Renal cortical epithelial cell (primary cell): ENCODE results near the gene HOXD13. TPM values are rescaled to one million over a fixed set of nuclear protein-coding genes. Genes with fewer than 3 reads are reported as not detected.

ENCODE experiments used
- DNase-seq: peaks from one replicate; pipeline ENCODE4 v3.0.0-alpha.2; 2011; ENCODE audit warnings: low read depth
- total RNA-seq: library from RNA; depleted of rRNA; stranded (reverse); fragments of >200 nt; gene quantifications from 2 replicates; pipeline ENCODE4 v1.2.3, GENCODE V29; 2014

Gene HOXD13
- total RNA-seq, 1 donor from 2014 or later, result not detected

DNA sequence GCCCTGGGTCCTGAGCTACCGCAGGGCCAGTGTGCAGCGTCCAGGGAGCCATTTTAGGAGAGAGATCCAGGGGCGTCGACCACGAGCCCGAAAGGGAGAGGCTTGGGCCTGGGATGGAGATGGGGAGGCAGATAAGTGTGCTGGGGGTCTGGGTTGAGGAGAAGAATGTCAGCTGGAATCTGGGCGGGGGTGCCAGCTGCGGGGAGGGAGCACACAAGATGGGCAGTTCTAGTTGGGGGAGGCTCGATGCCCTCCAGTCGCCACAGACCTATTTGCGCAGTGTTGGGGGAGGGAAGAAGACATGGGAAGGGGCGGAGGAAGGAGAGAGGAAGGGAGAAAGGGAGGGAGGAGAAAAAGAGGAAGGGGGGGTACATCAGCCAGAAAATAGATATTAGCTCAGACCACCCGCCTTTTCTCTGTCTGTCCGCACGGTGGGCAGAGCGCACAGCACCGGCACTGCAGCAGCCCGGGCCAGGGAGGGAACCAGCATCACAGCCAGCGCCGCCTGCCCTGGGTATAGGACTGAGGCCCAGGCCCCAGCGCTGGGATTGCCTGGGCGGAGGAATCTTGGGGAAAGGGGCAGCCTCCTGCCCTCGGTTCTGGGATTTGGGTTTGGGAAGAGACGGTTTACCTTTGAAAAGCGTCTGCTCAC, 12.7 kb downstream of the HOXD13 start:
- DNase-seq, result no peak

DNA sequence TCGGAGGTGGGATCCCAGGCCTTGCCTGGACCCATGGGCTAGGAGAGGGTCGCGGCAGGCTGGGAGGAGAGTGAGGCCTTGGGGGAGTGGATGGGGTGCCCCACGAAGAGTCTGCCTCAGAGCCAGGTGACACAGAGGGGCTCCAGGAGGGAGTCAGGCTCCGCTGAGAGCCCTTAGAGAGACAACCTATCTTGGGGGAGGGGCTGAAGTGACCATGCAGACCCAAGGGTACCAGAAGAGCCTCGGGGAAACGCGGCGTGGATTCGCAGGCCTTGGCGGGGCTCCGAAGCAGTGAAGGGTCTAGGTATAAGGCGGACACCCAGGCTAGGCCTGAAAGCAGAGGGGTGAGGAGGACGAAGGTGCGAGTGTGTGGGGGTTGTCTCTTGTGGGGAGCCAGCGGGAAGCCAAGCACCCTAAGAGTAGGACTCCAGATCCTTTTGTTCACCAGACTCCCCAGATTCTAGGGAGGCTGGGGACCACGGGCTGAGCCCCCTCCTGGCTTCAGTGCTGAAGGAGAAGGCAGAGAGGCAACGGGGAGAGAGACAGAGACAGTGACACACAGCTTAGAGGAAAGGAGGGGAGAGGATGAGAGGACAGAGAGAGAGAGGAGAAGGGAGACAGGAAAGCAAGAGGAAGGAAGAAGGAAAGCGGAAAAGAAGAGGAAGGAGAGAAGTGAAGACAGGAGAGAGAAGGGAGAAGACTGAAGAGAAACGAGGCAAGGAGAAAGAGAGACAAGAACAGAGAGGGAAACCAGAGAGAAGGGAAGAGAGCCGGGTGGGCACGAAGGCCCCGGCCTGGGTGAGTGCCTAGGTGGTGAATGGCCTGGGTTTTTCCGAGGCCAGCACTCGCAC, 13.4 kb downstream of the HOXD13 start:
- DNase-seq, result no peak

DNA sequence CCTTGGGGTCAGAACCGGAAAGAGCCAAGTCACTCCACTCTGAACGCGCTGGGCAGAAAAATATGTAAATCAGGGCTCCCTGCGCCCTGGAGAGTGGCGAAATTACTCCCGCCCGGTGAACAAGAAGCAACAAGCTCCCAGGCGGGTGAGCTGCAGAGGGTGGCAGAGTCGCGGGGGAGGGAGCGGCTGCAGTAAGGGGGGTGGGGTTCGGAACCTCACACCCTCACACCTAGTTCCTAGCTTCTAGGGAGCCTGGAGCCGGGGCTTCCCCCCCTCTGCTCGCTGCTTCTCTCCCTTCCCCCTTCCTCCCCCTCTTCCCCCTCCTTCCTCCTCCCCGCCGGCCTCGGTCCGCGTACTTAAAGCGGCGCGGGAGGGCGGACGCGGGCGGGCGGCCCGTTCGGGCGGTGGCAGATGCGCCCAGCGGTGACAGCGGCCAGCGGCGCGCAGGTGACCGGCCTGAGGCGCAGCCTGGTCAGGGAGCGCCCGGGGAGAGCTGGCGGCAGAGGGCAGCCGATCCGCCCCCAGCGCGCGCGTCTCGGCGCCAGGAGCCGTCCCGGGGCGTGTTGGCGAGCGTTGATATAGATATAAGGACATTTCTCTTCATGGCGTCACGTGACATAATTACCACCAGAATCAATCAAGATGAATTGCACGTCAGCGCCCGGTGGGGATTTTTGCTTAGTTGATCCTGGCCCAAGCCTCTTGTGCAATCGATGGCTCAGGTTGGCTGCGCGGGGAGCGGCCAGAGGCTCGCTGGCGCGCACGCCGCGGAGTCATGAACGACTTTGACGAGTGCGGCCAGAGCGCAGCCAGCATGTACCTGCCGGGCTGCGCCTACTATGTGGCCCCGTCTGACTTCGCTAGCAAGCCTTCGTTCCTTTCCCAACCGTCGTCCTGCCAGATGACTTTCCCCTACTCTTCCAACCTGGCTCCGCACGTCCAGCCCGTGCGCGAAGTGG, 14.3 kb downstream of the HOXD13 start, which contains the start of gene HOXD11:
HOXD11 (plus strand) TSS at position 700 of the 959 bp plus-strand sequence; CDS start at position 776, 76 bp downstream.
- DNase-seq, result peak; percentile 82

DNA sequence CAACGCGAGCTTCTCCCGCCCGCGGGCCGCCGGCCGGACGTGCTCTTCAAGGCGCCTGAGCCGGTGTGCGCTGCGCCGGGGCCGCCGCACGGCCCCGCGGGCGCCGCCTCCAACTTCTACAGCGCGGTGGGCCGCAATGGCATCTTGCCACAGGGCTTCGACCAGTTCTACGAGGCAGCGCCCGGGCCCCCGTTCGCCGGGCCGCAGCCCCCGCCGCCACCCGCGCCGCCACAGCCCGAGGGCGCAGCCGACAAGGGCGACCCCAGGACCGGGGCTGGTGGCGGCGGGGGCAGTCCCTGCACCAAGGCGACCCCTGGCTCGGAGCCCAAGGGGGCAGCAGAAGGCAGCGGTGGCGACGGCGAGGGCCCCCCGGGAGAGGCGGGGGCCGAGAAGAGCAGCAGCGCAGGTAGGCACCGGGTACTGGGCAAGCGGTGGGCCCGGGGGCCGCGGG, 15.2 kb downstream of the HOXD13 start:
- DNase-seq, result no peak

DNA sequence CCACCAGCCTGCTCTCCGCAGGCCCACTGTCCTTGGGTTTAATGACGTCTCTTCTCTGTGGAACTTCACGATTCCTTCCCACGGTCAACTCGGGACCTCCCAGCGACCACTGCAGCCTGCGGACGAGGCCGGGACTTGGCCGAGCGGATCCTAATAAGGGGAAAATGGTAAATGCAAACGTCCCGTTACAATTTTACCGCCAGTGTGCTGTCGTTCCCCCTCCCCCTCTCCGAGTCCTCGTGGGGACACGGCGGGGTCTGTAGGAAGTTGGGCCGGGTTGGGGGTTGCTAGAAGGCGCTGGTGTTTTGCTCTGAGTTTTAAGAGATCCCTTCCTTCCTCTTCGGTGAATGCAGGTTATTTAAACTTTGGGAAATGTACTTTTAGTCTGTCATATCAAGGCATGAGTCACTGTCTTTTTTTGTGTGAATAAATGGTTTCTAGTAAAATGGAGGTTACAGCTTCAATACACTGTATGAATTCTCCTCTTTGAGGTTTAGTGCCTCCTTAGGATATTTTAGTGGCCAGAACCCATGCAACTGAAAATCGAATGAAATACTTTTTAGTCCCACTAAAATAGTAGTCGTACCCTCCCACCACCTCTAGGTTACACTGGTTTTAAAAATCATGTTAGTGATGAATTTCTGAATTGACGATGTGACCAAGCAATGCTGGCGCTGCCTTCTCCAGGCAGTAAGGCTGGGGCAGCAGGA, 16.8 kb downstream of the HOXD13 start:
- no peak for DNase-seq

DNA sequence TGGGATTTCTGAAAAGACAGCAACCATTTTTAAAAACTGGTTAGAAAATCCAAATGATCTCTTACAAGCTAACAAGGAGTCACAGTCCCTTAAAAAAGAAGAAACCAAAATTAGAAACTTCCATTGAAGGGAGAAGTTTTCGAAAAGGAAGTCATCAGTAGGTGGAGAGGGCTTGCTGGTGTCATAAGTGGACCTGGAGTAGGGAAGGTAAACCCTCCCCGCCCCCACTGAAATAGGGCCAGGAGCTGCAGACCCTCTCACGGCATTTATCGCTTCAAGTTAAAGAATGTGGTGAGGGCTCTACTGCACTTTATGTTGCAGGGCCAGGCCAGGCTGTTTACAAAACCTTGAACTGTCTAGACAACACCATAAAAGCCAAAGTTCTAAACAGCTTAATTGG, 17.4 kb downstream of the HOXD13 start:
- no peak for DNase-seq

DNA sequence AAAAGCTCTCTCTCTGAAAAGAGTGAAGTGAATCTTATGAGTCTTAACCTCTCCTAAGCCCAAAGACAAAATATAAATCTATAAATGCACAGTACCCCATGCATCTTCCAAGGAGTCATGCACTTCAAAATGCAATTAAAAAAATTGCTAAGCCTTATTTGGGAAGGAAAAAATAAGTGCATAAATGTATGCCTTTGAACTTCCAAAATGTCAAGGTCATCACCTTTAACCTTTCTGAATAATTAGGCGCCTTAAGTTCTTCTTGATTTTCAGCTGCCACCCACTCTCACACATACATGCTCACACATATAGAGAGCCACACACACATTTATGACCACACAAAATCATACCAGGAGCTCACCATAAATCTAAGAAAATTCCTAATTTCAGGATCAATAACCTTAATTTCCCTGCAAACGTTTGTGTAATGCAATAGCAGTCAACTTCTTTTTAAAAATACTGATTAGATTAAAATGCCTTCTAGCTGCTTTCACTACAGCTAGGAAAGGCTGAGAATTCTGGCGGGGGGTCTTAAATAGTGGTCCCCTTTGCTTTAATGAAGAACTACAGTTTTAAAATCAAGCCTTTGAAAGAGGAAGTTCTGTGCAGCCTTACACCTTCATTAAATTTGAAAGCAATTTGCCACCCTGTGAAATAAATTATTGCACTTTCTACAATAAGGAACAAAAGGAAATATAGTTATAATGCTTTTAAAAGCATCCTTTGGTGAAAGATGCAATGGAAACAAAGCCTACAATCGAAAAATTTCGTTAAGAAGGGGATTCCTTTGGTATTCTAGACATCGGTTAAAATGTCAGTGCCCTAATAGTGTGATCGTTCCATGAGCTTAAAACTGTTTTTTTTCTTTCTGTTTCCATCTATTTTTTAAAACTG, 18.1 kb downstream of the HOXD13 start:
- DNase-seq, result no peak

DNA sequence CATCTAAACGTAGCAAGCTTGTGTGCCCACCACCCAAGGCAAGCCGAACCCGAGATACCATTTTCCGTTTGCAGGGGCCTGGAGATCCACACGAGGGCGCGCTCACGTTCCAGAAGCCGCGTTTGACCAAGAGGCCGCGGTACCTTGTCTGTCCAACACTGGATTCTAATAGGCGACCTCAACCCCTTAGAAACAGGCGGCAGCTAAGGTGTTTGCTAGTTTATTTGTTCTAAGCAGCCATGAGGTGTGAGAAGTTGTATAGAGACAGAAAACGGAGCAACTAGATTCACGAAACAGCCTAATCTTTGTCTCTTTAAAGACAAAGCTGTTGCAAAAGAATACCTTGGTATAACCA, 18.8 kb downstream of the HOXD13 start:
- peak; percentile 72 for DNase-seq

DNA sequence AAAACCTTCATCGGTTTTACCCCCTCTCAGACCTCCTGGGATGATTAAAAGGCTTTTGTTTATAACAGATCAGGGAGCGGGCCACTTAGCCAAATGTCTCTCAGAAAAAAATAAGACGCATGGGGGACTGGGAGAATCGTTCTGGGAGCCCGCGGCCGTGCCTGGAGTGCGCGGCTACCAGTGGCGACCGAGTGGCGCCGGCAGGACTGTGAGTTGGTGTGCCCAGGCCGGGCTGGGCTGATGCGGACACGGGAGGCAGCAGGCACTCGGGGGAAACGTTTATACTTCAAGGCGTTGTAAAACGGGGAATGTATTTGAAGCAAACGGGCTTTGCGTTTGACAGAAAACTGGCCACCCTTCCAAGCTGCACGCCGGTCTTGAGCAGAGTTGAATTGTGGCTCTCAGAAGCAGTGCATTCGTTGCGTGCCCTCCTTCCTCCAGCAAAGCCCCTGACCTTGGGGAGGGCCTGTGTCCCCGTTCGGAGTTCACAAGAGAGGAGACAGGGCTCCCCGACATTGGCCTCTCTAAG, 19.4 kb downstream of the HOXD13 start:
- no peak for DNase-seq

DNA sequence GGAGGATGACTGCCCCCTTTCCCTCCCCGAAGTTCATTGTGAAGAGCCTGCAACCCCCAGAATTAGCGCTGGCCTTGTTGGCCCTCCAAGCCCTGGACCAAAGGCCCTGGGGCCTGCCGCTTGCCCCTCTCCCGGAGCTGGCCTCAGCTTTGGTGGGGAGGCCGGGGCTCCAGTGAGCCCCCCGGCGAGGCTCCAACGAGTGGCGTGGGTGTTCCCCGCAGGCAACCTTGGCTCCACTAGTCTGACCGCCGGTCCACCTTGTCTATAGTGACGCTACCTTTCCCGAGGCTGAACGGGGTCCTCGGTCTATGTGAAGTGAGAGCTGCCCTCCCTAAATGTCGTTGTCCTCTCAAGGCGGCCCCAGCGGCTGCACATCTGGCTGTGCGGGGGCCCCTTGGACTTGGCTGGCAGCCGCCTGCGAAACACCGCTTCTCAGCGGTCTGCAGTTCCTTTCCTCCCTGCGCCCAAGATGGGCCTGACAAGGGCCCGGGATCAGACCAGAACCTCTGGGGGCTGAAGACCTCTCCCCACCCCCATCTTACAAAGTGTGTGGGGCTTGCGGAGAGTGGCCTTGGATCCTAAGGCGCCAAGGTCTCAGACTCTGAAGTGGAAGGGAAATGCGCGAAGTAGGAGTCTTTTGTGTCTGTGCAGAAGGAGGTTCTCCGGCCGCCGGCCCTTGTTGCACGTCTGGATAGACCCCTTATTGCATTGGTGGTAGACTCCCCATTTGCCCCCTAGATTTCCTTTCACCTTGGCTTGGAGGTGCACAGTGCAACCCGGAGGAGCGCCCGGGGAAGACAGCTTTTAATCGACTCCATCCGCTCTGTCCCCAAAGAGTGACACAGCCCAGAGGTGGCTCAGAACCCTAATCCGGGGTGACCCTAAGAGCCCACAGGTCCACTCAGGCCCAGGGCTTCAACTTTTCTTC, 20.1 kb downstream of the HOXD13 start:
- DNase-seq, result no peak

DNA sequence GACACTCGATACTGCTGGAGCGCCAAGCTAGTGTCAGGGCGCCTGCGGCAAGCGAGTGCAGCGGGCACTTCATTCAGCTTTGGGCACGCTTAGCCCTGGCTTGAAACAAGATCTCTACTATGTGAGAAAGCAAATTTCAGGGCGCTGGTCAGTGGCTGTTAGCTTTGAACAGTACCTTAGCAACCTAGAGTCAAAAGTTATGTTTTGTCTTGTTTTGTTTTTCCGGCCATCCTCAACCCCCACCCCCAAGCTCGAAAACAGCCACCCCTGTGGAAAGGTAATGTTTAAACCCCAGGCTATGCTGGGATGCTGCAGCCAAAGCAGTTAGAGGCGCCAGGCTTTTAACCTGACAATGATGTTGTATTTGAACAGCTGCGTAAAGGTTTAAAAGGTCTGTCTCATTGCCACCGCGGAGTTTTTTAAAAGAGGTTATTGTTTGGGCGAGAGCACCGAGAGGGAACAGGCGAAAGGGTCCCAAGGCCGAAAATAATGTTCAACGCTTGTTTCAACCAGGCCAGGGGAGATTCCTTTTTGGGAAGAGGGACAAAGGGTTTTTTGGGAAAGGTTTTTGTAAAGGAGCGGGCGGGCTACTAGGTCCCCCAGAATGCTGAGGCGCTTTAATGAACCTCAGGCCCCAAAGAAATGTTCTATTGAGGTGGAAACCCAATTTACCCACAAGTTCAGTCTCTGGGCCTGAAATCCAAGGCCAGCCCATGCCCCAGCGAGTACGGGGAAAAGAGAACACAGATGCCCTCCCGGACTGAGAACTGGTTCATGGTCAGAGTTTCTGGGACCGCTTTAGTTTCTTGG, 21.8 kb downstream of the HOXD13 start:
- peak; percentile 80 for DNase-seq

DNA sequence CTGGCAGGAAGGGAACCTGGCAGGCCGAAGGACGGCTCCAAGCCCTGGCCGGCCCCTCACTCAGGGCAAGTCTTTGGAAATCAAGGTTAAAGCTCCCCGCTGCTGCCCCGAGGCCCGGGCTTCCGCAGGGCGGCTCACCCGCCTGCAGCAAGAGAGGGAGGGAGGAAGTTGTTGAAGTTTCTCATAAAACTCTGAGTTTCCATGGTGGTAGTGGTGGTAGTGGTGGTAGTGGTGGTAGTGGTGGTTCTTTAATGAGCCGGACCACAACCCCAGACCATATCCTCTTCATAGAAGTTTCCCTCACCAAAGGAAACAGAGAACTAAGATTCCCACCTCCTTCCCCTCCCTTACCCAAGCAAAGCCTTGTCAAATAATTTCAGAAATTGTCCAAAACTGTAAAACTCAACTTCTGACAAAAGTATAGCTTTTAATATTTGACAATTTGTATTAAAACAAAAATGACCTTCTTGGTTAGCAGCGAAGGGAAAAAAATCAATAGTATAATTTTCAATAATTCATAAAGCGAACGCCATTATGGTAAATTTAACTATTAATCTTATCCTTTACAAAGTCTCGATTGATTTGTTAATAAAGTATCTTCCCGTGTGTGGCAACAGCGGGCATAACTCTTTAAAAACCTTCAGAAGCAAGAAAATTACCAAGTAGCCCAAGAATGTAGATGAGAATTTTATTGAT, 22.6 kb downstream of the HOXD13 start:
- DNase-seq, result no peak

DNA sequence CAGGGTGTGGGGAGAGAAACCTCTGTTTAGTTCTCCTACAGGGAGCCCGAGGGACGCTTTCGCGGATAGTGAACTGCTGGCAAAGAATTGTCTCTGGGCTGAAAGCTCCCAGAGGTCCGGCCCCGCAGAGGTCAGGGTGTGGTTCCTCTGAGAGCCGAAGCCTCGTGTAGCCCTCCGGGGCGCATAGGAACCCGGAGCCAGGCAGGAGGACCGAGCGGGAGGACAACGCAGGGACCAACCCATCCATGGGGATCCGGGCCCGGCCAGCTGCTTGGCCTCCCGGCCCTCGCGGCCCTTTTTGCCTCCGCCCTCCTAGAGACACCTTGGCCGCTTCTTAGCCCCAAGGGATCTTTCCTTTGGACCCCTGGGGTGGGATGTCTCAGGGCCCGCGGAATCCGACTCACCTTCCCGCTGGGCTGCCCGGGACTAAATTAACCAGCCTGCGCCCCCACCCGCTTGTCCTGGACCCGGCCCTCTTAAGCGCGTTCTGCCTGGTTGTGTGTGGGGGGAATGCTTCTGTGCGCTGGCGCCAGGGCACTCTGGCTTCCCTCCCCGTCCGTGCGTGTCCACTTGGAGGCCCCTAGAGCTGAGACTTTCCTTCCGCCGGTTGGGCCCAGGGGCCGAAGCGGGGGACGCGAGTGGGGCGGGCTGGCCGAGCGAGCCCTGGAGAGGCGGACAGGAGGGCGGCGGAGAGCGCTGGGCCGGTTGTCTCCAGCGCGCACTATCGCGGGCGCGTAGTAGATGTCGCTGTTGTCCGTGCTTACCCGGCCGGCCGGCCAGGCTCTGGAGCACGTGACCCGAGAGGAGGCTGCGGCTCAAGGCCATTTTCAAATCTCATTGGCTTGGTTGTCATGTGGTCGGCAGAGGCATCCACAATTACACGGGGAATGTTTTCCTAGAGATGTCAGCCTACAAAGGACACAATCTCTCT, 23.6 kb downstream of the HOXD13 start, which contains the start of gene HOXD10:
HOXD10 (plus strand) TSS at position 896 of the 931 bp plus-strand sequence. CDS start 56 bp downstream, outside the sequence.
- DNase-seq, result peak; percentile 82

DNA sequence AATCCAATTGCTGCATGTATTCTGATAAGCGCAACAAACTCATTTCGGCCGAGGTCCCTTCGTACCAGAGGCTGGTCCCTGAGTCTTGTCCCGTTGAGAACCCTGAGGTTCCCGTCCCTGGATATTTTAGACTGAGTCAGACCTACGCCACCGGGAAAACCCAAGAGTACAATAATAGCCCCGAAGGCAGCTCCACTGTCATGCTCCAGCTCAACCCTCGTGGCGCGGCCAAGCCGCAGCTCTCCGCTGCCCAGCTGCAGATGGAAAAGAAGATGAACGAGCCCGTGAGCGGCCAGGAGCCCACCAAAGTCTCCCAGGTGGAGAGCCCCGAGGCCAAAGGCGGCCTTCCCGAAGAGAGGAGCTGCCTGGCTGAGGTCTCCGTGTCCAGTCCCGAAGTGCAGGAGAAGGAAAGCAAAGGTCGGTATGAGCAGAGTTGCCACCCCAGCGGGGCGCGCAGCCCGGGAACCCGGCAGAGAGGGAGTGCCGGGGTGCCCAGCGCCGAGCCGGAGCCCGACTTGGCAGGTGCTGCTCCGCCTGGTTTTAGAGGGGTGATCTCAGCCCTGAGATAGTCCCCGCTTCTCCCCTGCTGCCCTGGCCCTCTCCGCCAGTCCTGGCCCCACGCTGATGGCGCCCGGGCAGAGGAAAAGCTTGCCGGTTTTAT, 24.8 kb downstream of the HOXD13 start:
- no peak for DNase-seq

DNA sequence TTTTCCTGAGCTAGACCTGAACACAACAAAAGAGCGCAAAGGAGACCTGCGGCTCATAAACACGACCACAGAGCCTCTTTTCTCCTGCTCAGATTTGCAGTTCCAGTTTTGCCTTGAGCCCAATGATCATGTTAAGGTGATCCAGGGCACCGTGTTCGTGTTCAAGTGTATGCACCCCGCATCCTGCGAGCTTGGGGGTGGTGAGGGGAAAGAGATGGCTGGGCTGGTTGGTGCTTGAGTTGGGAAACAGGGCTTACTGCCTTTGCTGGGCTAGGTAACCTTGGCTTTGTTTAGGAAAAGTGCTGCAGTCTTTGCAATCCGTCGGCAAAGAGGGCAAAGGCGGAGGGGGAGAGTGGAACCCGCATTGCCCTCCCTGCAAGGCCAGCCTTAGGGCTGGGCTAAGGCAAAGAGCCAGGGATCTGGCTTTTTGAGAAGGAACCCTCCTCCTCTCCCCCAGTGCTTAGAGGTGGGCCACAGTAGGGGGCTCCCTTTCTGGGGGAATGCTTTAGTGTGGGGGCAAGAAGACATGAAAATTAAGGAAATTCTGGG, 25.4 kb downstream of the HOXD13 start:
- no peak for DNase-seq
